IPS-18c (cell line): ENCODE results near the gene PRKACA.

Source experiments
- H3K4me3 ChIP-seq: 2 replicates; pipeline ENCODE4 v1.7.0; 2013; ENCODE audit warnings: low read depth, mild to moderate bottlenecking, low read length, moderate library complexity; ENCODE audit not compliant: insufficient read depth
- H3K9me3 ChIP-seq: one replicate; pipeline ENCODE4 v1.6.1; 2013; ENCODE audit warnings: mild to moderate bottlenecking, low read length, moderate library complexity; ENCODE audit not compliant: control insufficient read depth, insufficient read depth

The PRKACA gene

GRCh38 chr19:14066134-14066533, 51.4 kb downstream of the PRKACA start:
- Histone ChIP-seq H3K4me3 (no peak overlapping the region), H3K9me3 (peaks cover 2% of the 10 kb centered on the region)

- Histone ChIP-seq H3K9me3 (peaks cover 2% of the 10 kb centered on the region), H3K4me3 (no peak overlapping the region)
These were observed 54.5 kb downstream of the PRKACA start for GRCh38 chr19:14063105-14063504.

- H3K9me3 ChIP-seq = peaks cover 2% of the 10 kb centered on the region
- no peak overlapping the region for H3K4me3 ChIP-seq
These were observed 55.1 kb downstream of the PRKACA start for GRCh38 chr19:14062558-14062855.

GRCh38 chr19:14061751-14062557, 55.6 kb downstream of the PRKACA start, which contains the start of gene PALM3:
TSS of gene PALM3 (minus strand) at chr19:14062076. CDS start at chr19:14061980, 96 bp downstream.
- no peak within 1 kb of the TSS for H3K4me3 ChIP-seq

DNA sequence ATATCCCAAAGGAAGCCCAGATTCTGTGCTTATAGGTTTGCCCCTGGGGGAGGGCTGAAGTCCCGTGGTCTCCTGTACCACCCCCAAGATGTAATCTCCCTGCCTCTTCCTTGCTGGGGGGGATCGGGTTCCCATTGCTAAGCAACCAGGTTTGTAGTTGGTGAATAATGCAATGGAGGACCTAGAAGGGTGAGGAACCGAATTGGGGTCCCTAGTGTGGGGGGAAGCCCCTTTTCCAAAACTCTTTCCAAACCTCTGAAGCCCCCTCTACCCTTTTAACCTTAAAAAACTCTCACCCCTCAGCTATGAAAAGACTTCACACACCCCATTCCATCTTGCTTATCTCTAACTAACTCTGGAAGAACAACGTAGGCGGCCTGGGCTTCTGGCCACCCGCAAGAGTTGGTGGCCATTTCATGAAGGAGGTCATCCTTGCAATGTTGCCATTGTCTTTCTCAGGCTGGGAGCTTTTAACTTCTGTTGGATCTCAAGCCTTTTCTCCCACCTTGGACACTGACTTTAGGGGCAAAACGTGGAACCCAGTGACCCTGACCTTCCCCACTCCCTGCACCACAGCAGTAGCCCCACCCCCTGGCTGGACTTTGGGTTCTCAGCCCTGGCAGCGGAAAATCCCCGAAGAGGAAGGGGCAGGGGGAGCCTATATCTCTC, 56.3 kb downstream of the PRKACA start:
- Histone ChIP-seq H3K9me3 (no peaks in the 10 kb centered on the region), H3K4me3 (no peak overlapping the region)

More at GRCh38 chr19:14061751-14062557, 55.6 kb downstream of the PRKACA start, which contains the start of gene PALM3:
- no peaks in the 10 kb centered on the region for H3K9me3 ChIP-seq

DNA sequence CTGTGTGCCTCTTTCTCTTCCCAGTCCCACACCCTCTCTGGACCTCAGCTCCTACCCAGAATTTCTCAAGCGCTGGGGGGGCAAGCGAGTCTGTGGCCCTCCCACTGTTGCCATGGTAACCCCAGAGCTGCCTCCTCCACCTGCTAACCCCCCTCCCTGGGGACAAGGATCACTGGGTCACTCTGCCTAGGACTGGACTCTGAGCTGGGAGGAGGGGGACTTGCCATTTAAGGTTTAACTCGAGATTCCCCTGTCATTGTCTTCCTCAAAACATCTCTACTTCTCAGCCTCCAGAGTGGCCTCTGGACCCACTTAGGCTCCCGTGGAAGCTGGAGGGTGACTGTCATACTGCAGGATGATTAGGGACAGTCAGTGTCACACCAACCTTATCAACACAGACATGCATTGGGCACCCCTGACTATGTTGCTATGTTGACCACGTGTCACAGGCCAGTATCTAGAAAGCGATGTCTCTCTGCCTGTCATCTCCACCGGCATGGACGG, 57.9 kb downstream of the PRKACA start:
- no peak overlapping the region for H3K4me3 ChIP-seq
- H3K9me3 ChIP-seq = no peaks in the 10 kb centered on the region

DNA sequence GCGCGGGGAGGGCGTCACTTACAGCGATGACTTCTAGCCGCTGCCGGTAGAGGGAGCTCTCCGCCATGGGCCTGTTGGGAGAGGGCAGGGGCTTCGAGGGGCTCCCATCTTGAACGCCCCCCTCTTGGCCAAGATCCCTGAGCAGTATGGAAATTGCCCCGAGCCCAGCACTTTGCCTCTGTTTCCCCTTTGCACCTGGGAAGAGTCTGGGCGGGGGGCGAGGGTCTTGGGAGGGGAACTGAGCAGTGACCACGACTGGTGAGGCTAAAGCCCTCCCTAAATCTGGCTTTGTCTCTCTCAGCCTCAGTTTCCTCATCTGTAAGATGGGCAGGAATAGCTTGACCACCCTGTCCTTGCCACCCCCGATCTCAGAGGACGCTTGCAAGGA, 58.5 kb downstream of the PRKACA start:
- Histone ChIP-seq H3K4me3 (no peak overlapping the region), H3K9me3 (no peaks in the 10 kb centered on the region)

- H3K9me3 ChIP-seq = no peaks in the 10 kb centered on the region
- H3K4me3 ChIP-seq = peak overlapping the region; percentile 40; the same call in 1 of the 2 replicates
These were observed 59.1 kb downstream of the PRKACA start for GRCh38 chr19:14058182-14059092.

GRCh38 chr19:14056741-14057356, 60.7 kb downstream of the PRKACA start:
- Histone ChIP-seq H3K9me3 (no peaks in the 10 kb centered on the region), H3K4me3 (peak overlapping the region; percentile 53)

- no peak overlapping the region for H3K4me3 ChIP-seq
These were observed 61.4 kb downstream of the PRKACA start for GRCh38 chr19:14056069-14056666.

DNA sequence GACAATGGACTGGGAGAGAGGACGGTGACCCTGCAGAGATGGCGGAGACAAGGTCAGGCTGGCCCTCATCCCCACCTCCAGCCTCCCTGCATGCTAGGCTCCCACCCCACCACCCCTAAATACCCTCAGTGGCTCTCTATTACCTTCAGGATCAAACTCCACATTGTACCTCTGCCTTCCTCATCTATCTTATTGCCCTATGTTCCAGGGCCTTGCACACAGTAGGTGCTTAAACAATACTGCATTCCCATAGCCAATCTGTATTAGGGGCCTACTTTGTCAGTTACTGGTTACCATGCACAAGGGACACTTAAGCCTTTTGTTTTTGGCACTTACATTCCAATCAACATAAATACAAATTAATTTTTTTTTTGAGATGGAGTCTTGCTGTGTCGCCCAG, 62.2 kb downstream of the PRKACA start:
- Histone ChIP-seq H3K9me3 (no peaks in the 10 kb centered on the region), H3K4me3 (no peak overlapping the region)

More at GRCh38 chr19:14056069-14056666, 61.4 kb downstream of the PRKACA start:
- H3K9me3 ChIP-seq = no peaks in the 10 kb centered on the region

GRCh38 chr19:14054721-14055120, 62.8 kb downstream of the PRKACA start:
- Histone ChIP-seq H3K4me3 (no peak overlapping the region), H3K9me3 (no peaks in the 10 kb centered on the region)

DNA sequence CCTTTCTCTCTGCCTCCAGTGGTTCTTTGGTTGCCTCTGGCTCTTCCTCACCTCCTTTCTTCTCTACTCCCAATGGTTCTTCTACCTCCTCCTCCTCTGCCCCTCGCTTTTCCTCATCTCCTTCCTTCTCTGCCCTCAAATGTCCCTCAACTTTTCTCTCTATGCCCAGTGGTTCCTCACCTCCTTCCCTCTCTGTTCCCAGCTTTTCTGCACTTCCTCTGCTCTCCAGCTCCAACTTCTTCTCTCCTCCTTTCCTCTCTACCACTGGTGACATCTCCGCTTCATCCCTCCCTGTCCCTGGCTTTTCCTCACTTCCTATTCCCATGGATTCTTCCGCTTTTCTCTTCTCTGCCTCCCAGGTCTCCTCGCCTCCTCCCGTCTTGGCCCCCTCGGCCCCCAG, 63.5 kb downstream of the PRKACA start:
- H3K4me3 ChIP-seq = no peak overlapping the region
- no peaks in the 10 kb centered on the region for H3K9me3 ChIP-seq

DNA sequence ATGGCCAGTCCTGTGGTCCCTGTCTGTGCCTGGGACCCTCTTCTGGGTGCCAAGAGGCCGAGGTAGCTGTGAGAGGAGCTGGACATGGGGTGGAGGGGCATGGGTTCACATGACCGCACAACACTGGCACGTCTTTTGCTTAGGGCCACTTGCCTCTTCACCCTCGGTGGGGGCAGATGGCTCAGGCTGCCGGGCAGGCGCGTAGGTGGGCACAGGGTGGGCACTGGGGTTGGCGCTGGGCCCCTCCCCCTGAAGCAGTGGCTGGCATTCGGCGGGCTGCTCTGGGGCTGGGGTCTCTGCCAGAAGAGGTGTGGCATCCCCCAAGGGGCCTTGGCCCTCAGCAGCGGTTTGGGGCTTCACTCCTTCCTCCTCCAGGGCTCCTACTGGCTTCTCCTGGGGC, 64.1 kb downstream of the PRKACA start:
- no peak overlapping the region for H3K4me3 ChIP-seq
- H3K9me3 ChIP-seq = no peaks in the 10 kb centered on the region

DNA sequence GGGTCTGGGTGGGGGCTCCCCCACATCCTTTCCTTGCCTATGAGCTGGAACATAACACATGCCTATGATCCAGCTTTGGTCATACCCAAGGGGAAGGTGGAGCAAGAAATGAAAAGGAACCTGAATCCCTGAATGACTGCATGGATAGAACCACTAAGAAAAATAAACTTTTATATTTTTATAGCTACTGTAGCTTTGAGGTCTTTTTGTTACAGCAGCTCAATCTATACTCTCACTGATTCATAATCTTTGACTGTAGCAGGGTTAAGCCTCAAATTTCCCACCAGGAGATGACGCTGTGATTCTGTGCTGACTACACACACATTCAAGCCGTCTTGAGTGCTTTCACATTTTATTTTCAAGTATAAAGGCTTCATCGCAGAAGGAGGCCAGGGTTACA, 64.5 kb downstream of the PRKACA start:
- H3K4me3 ChIP-seq = no peak overlapping the region

DNA sequence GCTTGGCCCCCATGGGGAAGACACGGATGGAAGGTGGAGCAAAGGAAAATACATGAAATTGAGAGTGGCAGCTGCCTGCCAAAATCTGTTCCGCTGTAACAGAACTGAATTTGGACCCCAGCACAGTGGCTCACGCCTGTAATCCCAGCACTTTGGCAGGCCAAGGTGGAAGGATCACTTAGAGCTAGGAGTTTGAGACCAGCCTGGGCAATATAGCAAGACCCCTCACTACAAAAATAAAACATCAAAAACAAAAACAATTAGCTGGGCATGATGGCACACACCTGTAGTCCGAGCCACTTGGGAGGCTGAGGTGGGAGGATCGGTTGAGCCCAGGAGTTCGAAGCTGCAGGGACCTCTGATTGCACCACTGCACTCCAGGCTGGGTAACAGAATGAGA, 65.1 kb downstream of the PRKACA start:
- Histone ChIP-seq H3K9me3 (no peaks in the 10 kb centered on the region), H3K4me3 (no peak overlapping the region)

More for the DNA sequence above, 64.5 kb downstream of the PRKACA start:
- H3K9me3 ChIP-seq = no peaks in the 10 kb centered on the region

DNA sequence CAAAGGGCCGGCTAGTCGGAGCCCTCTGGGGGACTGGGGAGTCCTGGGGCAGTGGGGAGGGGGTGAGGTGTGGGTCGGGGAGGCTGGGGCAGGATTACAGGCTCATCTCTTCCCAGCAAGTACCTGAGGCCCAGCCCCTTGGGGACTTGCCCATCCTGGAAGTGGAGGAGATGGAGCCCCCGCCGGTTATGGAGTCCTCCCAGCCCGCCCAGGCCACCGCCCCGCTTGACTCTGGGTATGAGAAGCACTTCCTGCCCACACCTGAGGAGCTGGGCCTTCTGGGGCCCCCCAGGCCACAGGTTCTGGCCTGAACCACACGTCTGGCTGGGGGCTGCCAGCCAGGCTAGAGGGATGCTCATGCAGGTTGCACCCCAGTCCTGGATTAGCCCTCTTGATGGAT, 65.6 kb downstream of the PRKACA start:
- Histone ChIP-seq H3K9me3 (no peaks in the 10 kb centered on the region), H3K4me3 (no peak overlapping the region)
